ENCODE measurements around the gene GEMIN2.
"Not testable (repeated sequence)": the region's sequence is repeated elsewhere in the genome, so short reads cannot be mapped to it uniquely, and the experiment has no call there.

Gene GEMIN2

GRCh38 chr14:39113685-39114072 is 444 bp upstream of the GEMIN2 start:
- no peak for DNase-seq

GRCh38 chr14:39122330-39123138 is 8.4 kb downstream of the GEMIN2 start:
- DNase-seq, result no peak

GRCh38 chr14:39137835-39138234 is 23.7 kb downstream of the GEMIN2 start:
- not testable (repeated sequence) for DNase-seq

GRCh38 chr14:39138440-39138839 is 24.3 kb downstream of the GEMIN2 start:
- no peak for DNase-seq

- no peak for DNase-seq
Measured at GRCh38 chr14:39140170-39140569, 26.0 kb downstream of the GEMIN2 start.

GRCh38 chr14:39141623-39142022 is 27.5 kb downstream of the GEMIN2 start:
- DNase-seq, result not testable (repeated sequence)

GRCh38 chr14:39143226-39143625 is 29.1 kb downstream of the GEMIN2 start:
- not testable (repeated sequence) for DNase-seq

- no peak for DNase-seq
Measured at GRCh38 chr14:39145266-39145966, 31.3 kb downstream of the GEMIN2 start.

GRCh38 chr14:39154594-39155189 is 40.6 kb downstream of the GEMIN2 start:
- no peak for DNase-seq

- no peak for DNase-seq
Measured at GRCh38 chr14:39157491-39157890, 43.4 kb downstream of the GEMIN2 start.

- DNase-seq, result no peak
Measured at GRCh38 chr14:39158222-39158858, 44.2 kb downstream of the GEMIN2 start.

GRCh38 chr14:39160494-39160893 is 46.4 kb downstream of the GEMIN2 start:
- DNase-seq, result no peak

GRCh38 chr14:39167797-39168320 is 53.7 kb downstream of the GEMIN2 start:
- not testable (repeated sequence) for DNase-seq

GRCh38 chr14:39168591-39168990 is 54.5 kb downstream of the GEMIN2 start:
- no peak for DNase-seq

GRCh38 chr14:39169541-39169900 is 55.4 kb downstream of the GEMIN2 start:
- peak; percentile 49 to 52 for DNase-seq

- no peak for DNase-seq
Measured at GRCh38 chr14:39173198-39173597, 59.1 kb downstream of the GEMIN2 start.

GRCh38 chr14:39174560-39175444 is 60.7 kb downstream of the GEMIN2 start, which contains the start of gene PNN:
Gene PNN, plus strand, starts transcription at chr14:39175254. Its CDS starts 26 bp downstream, at chr14:39175280.
- peak; percentile 99 to 100 for DNase-seq

GRCh38 chr14:39175445-39176262 is 61.5 kb downstream of the GEMIN2 start:
- peak; percentile 24 to 32 for DNase-seq

GRCh38 chr14:39176263-39177167 is 62.4 kb downstream of the GEMIN2 start:
- DNase-seq, result no peak

- DNase-seq, result no peak
Measured at GRCh38 chr14:39177168-39177545, 63.0 kb downstream of the GEMIN2 start.

All from Kasumi-1 (cell line).